Measurements from ENCODE around the gene SMCHD1. TPM values are rescaled to one million over a fixed set of nuclear protein-coding genes. Genes with fewer than 3 reads are reported as not detected.

Gene SMCHD1
- polyA plus RNA-seq, 1 experiment: 10.5 TPM

GRCh38 chr18:2787225-2787624 is 131.7 kb downstream of the SMCHD1 start:
- DNase-seq (ENCODE audit: low read depth): no peak
- POLR2A ChIA-PET: no interaction called here
- Histone ChIP-seq H3K27me3 (ENCODE audit: control insufficient read depth, insufficient read depth, low read length) (no peaks in the 10 kb centered on the region), H3K4me3 (ENCODE audit: low read depth, low read length) (no peak overlapping the region), H3K36me3 (ENCODE audit: control insufficient read depth, insufficient read depth, low read length) (peaks cover 3% of the 10 kb centered on the region; the same call in 1 of the 2 replicates)
- CTCF ChIA-PET: interaction anchor here (1.4 kb wide), 1 partner anchor 13 kb away, joined by 3 read pairs; no protein-coding TSS in a partner anchor
- no peak for TF ChIP-seq CTCF (IDR thresholded peaks at IDR 0.05; ENCODE audit: insufficient read depth, low read depth, low read length)

GRCh38 chr18:2792395-2792794 is 136.9 kb downstream of the SMCHD1 start:
- ChIA-PET CTCF (interaction anchor here (0.7 to 1.7 kb wide), 2 partner anchors 13 to 35 kb away, joined by 3 read pairs; no protein-coding TSS in a partner anchor), POLR2A (no interaction called here)
- no peak overlapping the region for H3K4me3 ChIP-seq (ENCODE audit: low read depth, low read length)
- TF ChIP-seq CTCF (IDR thresholded peaks at IDR 0.05; ENCODE audit: insufficient read depth, low read depth, low read length): no peak
- no peak for DNase-seq (ENCODE audit: low read depth)
- no peaks in the 10 kb centered on the region for H3K27me3 ChIP-seq (ENCODE audit: control insufficient read depth, insufficient read depth, low read length)
- peaks cover 5% of the 10 kb centered on the region; the same call in 1 of the 2 replicates for H3K36me3 ChIP-seq (ENCODE audit: control insufficient read depth, insufficient read depth, low read length)

GRCh38 chr18:2794159-2794558 is 138.6 kb downstream of the SMCHD1 start:
- ChIA-PET POLR2A (no interaction called here), CTCF (no interaction called here)
- TF ChIP-seq CTCF (IDR thresholded peaks at IDR 0.05; ENCODE audit: insufficient read depth, low read depth, low read length): no peak
- H3K4me3 ChIP-seq (ENCODE audit: low read depth, low read length): no peak overlapping the region
- no peak for DNase-seq (ENCODE audit: low read depth)
- peaks cover 3% of the 10 kb centered on the region; the same call in 1 of the 2 replicates for H3K36me3 ChIP-seq (ENCODE audit: control insufficient read depth, insufficient read depth, low read length)
- H3K27me3 ChIP-seq (ENCODE audit: control insufficient read depth, insufficient read depth, low read length): no peaks in the 10 kb centered on the region

GRCh38 chr18:2797951-2798350 is 142.4 kb downstream of the SMCHD1 start:
- H3K36me3 ChIP-seq (ENCODE audit: control insufficient read depth, insufficient read depth, low read length): peaks cover 2% of the 10 kb centered on the region; the same call in 1 of the 2 replicates
- POLR2A ChIA-PET: no interaction called here
- no peak overlapping the region for H3K4me3 ChIP-seq (ENCODE audit: low read depth, low read length)
- TF ChIP-seq CTCF (IDR thresholded peaks at IDR 0.05; ENCODE audit: insufficient read depth, low read depth, low read length): no peak
- CTCF ChIA-PET: no interaction called here
- no peaks in the 10 kb centered on the region for H3K27me3 ChIP-seq (ENCODE audit: control insufficient read depth, insufficient read depth, low read length)
- DNase-seq (ENCODE audit: low read depth): no peak

- Histone ChIP-seq H3K36me3 (ENCODE audit: control insufficient read depth, insufficient read depth, low read length) (peaks cover 2% of the 10 kb centered on the region; the same call in 1 of the 2 replicates), H3K27me3 (ENCODE audit: control insufficient read depth, insufficient read depth, low read length) (no peaks in the 10 kb centered on the region), H3K4me3 (ENCODE audit: low read depth, low read length) (no peak overlapping the region)
- POLR2A ChIA-PET: no interaction called here
- TF ChIP-seq CTCF (IDR thresholded peaks at IDR 0.05; ENCODE audit: insufficient read depth, low read depth, low read length): no peak
- CTCF ChIA-PET: no interaction called here
- no peak for DNase-seq (ENCODE audit: low read depth)
Measured at GRCh38 chr18:2799369-2799768, 143.8 kb downstream of the SMCHD1 start.

Data from BJ (cell line).